ENCODE measurements around the gene TRPM2.

The TRPM2 gene

GRCh38 chr21:44460441-44460755 lies 107.0 kb downstream of the TRPM2 start:
- no peak overlapping the region for H3K4me2 ChIP-seq (ENCODE audit: insufficient read depth, low read length)
- no peak for TF ChIP-seq EZH2 (IDR thresholded peaks at IDR 0.05; ENCODE audit: borderline replicate concordance, low read depth, low read length, severe bottlenecking)
- TF ChIP-seq, protein P1, sequence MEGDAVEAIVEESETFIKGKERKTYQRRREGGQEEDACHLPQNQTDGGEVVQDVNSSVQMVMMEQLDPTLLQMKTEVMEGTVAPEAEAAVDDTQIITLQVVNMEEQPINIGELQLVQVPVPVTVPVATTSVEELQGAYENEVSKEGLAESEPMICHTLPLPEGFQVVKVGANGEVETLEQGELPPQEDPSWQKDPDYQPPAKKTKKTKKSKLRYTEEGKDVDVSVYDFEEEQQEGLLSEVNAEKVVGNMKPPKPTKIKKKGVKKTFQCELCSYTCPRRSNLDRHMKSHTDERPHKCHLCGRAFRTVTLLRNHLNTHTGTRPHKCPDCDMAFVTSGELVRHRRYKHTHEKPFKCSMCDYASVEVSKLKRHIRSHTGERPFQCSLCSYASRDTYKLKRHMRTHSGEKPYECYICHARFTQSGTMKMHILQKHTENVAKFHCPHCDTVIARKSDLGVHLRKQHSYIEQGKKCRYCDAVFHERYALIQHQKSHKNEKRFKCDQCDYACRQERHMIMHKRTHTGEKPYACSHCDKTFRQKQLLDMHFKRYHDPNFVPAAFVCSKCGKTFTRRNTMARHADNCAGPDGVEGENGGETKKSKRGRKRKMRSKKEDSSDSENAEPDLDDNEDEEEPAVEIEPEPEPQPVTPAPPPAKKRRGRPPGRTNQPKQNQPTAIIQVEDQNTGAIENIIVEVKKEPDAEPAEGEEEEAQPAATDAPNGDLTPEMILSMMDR (IDR thresholded peaks at IDR 0.05; ENCODE audit: borderline replicate concordance, extremely low read depth, low read length, poor library complexity, severe bottlenecking) = no peak
- peaks cover 6% of the 10 kb centered on the region for H3K4me1 ChIP-seq (ENCODE audit: insufficient read depth, low read length)
- H3K36me3 ChIP-seq (ENCODE audit: insufficient read depth, low read length) = no peaks in the 10 kb centered on the region
- H3K79me2 ChIP-seq (ENCODE audit: insufficient read depth, low read length) = no peaks in the 10 kb centered on the region
- DNase-seq (no peak), ATAC-seq (ENCODE audit: insufficient read depth, low read depth) (no peak)
- no peak overlapping the region for H3K27ac ChIP-seq (ENCODE audit: low read length)
- H3K4me3 ChIP-seq (ENCODE audit: low read depth in 1 of 2, low read length in 2 of 2) = no peak overlapping the region
- no peak overlapping the region for H3K9ac ChIP-seq (ENCODE audit: low read depth, low read length)
- no peaks in the 10 kb centered on the region for H3K9me3 ChIP-seq (ENCODE audit: insufficient read depth, low read length, severe bottlenecking)
- peaks cover 6% of the 10 kb centered on the region for H3K27me3 ChIP-seq (ENCODE audit: insufficient read depth, low read length, poor library complexity)
- peaks cover 4% of the 10 kb centered on the region; the same call in 1 of the 2 replicates for H4K20me1 ChIP-seq (ENCODE audit: insufficient read depth, low read length)
- H2AFZ ChIP-seq (ENCODE audit: low read depth, low read length) = no peak overlapping the region

GRCh38 chr21:44461005-44461404 lies 107.6 kb downstream of the TRPM2 start:
- no peak overlapping the region for H3K4me2 ChIP-seq (ENCODE audit: insufficient read depth, low read length)
- H3K27me3 ChIP-seq (ENCODE audit: insufficient read depth, low read length, poor library complexity) = peaks cover 3% of the 10 kb centered on the region
- no peaks in the 10 kb centered on the region for H3K9me3 ChIP-seq (ENCODE audit: insufficient read depth, low read length, severe bottlenecking)
- H3K9ac ChIP-seq (ENCODE audit: low read depth, low read length) = no peak overlapping the region
- H3K4me1 ChIP-seq (ENCODE audit: insufficient read depth, low read length) = peaks cover 1% of the 10 kb centered on the region
- H3K79me2 ChIP-seq (ENCODE audit: insufficient read depth, low read length) = no peaks in the 10 kb centered on the region
- H3K36me3 ChIP-seq (ENCODE audit: insufficient read depth, low read length) = no peaks in the 10 kb centered on the region
- DNase-seq (no peak), ATAC-seq (ENCODE audit: insufficient read depth, low read depth) (no peak)
- H4K20me1 ChIP-seq (ENCODE audit: insufficient read depth, low read length) = peaks cover 4% of the 10 kb centered on the region; the same call in 1 of the 2 replicates
- TF ChIP-seq EZH2 (IDR thresholded peaks at IDR 0.05; ENCODE audit: borderline replicate concordance, low read depth, low read length, severe bottlenecking) = no peak
- TF ChIP-seq, protein P1 (IDR thresholded peaks at IDR 0.05; ENCODE audit: borderline replicate concordance, extremely low read depth, low read length, poor library complexity, severe bottlenecking) = no peak
- H3K27ac ChIP-seq (ENCODE audit: low read length) = no peak overlapping the region
- no peak overlapping the region for H3K4me3 ChIP-seq (ENCODE audit: low read depth in 1 of 2, low read length in 2 of 2)
- H2AFZ ChIP-seq (ENCODE audit: low read depth, low read length) = no peak overlapping the region

- Histone ChIP-seq H3K9ac (ENCODE audit: low read depth, low read length) (no peak overlapping the region), H3K27ac (ENCODE audit: low read length) (no peak overlapping the region), H3K27me3 (ENCODE audit: insufficient read depth, low read length, poor library complexity) (no peaks in the 10 kb centered on the region), H3K4me1 (ENCODE audit: insufficient read depth, low read length) (no peaks in the 10 kb centered on the region), H3K4me3 (ENCODE audit: low read depth in 1 of 2, low read length in 2 of 2) (no peak overlapping the region), H3K9me3 (ENCODE audit: insufficient read depth, low read length, severe bottlenecking) (no peaks in the 10 kb centered on the region), H3K4me2 (ENCODE audit: insufficient read depth, low read length) (no peak overlapping the region), H2AFZ (ENCODE audit: low read depth, low read length) (no peak overlapping the region), H4K20me1 (ENCODE audit: insufficient read depth, low read length) (peaks cover 6% of the 10 kb centered on the region; the same call in 1 of the 2 replicates), H3K79me2 (ENCODE audit: insufficient read depth, low read length) (no peaks in the 10 kb centered on the region), H3K36me3 (ENCODE audit: insufficient read depth, low read length) (no peaks in the 10 kb centered on the region)
- TF ChIP-seq, protein P1 (IDR thresholded peaks at IDR 0.05; ENCODE audit: borderline replicate concordance, extremely low read depth, low read length, poor library complexity, severe bottlenecking) = no peak
- no peak for TF ChIP-seq EZH2 (IDR thresholded peaks at IDR 0.05; ENCODE audit: borderline replicate concordance, low read depth, low read length, severe bottlenecking)
- DNase-seq (no peak), ATAC-seq (ENCODE audit: insufficient read depth, low read depth) (no peak)
Observed at GRCh38 chr21:44461464-44462001, 108.1 kb downstream of the TRPM2 start.

Data from DND-41 (cell line).